ENCODE data around the gene ERN1. TPM values are rescaled to one million over a fixed set of nuclear protein-coding genes. Genes with fewer than 3 reads are reported as not detected.

ERN1 gene
- total RNA-seq, 4 donors from 2014 or later: 8.4 to 12.8 (median 12.1) TPM

DNA sequence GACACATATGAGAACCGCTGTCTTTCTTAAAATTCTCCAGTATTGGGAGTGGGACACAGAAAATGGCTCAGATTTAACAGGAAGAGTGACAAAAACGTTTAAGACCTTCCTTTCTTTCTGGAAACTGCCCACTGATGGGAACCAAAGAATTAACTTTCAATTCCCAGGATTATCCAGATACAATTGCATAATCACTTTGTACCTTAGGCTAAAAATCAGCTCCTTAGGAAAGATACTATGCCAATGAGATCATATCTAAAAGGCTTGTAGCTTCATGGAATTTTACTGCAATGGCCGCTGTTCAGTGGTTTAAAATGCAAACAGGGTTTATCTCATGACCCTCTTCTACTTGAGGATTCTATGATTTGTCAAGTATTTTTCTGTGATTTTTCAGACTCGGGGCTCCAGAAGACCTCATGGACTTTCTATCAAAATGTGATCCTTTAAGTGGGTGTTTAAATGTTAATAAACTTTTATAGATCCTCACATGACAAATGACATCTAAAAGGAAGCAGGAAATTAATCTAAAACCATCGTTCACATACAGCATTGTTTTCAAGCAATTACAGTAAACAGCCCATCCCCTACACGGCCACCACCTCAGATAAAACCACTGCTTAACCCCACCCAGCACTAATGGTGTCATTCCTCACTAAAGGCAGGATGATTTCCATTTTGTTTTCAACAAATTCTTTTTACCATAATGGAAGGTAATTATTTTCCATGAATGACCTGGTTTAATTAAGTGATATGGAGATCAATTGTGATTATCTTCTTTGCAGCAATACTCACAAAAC lies 31.6 kb upstream of the ERN1 start:
- no peak for ATAC-seq
- H3K27me3 ChIP-seq: no peaks in the 10 kb centered on the region
- no peaks in the 10 kb centered on the region for H3K9me3 ChIP-seq
- no peak overlapping the region for H3K27ac ChIP-seq
- peaks cover 0 to 48% of the 10 kb centered on the region in 2 donors for H3K36me3 ChIP-seq
- no peak for TF ChIP-seq POLR2AphosphoS5 (IDR thresholded peaks at IDR 0.05)
- TF ChIP-seq, protein P1, sequence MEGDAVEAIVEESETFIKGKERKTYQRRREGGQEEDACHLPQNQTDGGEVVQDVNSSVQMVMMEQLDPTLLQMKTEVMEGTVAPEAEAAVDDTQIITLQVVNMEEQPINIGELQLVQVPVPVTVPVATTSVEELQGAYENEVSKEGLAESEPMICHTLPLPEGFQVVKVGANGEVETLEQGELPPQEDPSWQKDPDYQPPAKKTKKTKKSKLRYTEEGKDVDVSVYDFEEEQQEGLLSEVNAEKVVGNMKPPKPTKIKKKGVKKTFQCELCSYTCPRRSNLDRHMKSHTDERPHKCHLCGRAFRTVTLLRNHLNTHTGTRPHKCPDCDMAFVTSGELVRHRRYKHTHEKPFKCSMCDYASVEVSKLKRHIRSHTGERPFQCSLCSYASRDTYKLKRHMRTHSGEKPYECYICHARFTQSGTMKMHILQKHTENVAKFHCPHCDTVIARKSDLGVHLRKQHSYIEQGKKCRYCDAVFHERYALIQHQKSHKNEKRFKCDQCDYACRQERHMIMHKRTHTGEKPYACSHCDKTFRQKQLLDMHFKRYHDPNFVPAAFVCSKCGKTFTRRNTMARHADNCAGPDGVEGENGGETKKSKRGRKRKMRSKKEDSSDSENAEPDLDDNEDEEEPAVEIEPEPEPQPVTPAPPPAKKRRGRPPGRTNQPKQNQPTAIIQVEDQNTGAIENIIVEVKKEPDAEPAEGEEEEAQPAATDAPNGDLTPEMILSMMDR (IDR thresholded peaks at IDR 0.05): no peak
- TF ChIP-seq EP300 (IDR thresholded peaks at IDR 0.05): no peak
- TF ChIP-seq POLR2A (IDR thresholded peaks at IDR 0.05): no peak
- no peak overlapping the region for H3K4me3 ChIP-seq
- peaks cover 0 to 5% (median 4%) of the 10 kb centered on the region in 3 donors for H3K4me1 ChIP-seq
- 77 to 79% methylated on average over 6 of the region's 6 CpGs for WGBS, 2 donors (ENCODE audit: low coverage in 1 of 2)

DNA sequence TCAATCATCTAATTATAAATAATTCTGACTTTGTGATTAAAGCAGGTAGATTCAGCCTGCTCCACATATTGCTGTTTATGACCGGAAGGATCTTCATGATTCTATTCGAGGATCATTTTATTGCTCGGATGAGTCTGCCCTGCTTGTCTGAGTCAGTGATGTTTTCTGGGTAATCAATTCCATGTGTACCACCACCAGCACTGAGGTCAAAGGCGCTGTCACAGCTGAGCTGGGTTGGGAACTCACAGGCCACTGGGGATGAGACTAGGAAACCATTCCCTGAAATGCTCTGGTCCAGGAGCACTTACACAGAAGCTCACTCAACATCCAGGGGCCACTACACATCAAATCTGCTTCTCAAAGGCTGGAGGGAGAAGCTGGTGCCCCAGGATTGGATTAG lies 30.4 kb upstream of the ERN1 start:
- TF ChIP-seq POLR2A (IDR thresholded peaks at IDR 0.05) (no peak), POLR2AphosphoS5 (IDR thresholded peaks at IDR 0.05) (no peak), EP300 (IDR thresholded peaks at IDR 0.05) (no peak)
- TF ChIP-seq, protein P1 (IDR thresholded peaks at IDR 0.05): no peak
- ATAC-seq: no peak
- 96% methylated on average over 4 of the region's 4 CpGs; no CpG with 5 or more reads in 1 of the 2 donors for WGBS, 2 donors (ENCODE audit: low coverage in 1 of 2)
- no peak overlapping the region for H3K27ac ChIP-seq
- no peaks in the 10 kb centered on the region for H3K9me3 ChIP-seq
- H3K27me3 ChIP-seq: no peaks in the 10 kb centered on the region
- H3K36me3 ChIP-seq: peaks cover 0 to 41% of the 10 kb centered on the region in 2 donors
- H3K4me3 ChIP-seq: no peak overlapping the region
- peaks cover 0 to 17% (median 14%) of the 10 kb centered on the region in 3 donors for H3K4me1 ChIP-seq

DNA sequence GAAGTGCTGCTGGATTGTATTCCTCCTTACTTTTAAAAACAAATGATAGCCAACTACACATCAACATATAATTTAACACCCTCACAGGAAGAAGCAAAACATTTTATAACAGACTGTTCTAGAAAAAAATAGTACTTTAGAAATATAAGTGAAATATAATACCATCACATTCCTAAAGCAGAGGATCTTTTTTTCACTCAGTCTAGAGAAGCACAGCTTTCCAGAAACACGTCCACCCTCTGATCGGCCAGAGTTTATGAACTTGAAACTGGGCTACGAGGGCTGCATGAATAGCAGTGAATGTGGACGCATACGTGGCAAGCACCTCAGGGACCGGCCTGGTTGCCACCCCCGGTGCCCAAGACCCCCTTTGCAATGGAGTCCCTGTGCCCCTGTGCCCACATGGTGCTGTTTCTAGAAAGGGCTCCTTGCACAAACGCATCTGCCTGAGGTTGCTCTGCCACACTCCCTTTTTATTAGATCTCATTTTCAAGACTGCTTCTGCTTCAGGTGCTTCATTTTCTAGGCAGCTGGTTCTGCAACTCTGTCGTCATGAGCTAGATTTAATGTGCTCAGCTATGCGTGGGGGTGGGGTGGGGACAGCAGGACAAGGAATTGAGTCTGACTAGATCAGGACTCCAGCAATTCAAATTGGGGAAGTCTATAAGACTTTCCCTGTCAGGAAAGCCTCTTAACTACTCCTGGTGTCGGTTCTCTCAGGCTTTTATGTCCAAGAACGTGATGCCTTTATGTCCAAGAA lies 29.1 kb upstream of the ERN1 start:
- Histone ChIP-seq H3K4me3 (no peak overlapping the region), H3K4me1 (peaks cover 0 to 25% (median 14%) of the 10 kb centered on the region in 3 donors), H3K9me3 (no peaks in the 10 kb centered on the region), H3K36me3 (peaks cover 0 to 39% of the 10 kb centered on the region in 2 donors), H3K27ac (no peak overlapping the region), H3K27me3 (no peaks in the 10 kb centered on the region)
- ATAC-seq: no peak
- WGBS, 2 donors (ENCODE audit: low coverage in 1 of 2): 73 to 86% methylated on average over 6 to 8 of the region's 12 CpGs
- TF ChIP-seq, protein P1 (IDR thresholded peaks at IDR 0.05): no peak
- TF ChIP-seq POLR2AphosphoS5 (IDR thresholded peaks at IDR 0.05): no peak
- TF ChIP-seq POLR2A (IDR thresholded peaks at IDR 0.05): no peak
- no peak for TF ChIP-seq EP300 (IDR thresholded peaks at IDR 0.05)

DNA sequence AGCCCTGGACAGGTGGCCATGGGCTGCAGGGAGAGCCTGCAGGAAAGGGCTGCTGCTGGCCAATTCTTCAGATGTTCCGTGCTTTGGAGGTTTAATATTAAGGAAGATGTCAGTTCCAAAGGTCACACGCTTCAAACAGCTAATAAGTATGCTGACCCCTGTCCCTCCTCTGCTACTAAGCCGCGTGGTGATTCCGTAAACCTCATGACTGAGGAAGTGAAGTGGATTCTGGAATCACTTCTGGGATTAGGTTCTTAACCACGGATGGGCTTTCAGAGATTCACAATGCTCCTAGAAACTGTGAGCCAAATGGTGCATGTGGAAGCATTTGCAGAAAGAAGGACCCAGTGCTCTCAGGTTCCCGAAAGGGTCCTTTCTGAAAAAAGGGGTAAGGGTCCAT lies 28.5 kb upstream of the ERN1 start:
- peaks cover 0 to 25% (median 14%) of the 10 kb centered on the region in 3 donors for H3K4me1 ChIP-seq
- ATAC-seq: no peak
- TF ChIP-seq POLR2A (IDR thresholded peaks at IDR 0.05) (no peak), EP300 (IDR thresholded peaks at IDR 0.05) (no peak), POLR2AphosphoS5 (IDR thresholded peaks at IDR 0.05) (no peak)
- TF ChIP-seq, protein P1 (IDR thresholded peaks at IDR 0.05): no peak
- no peak overlapping the region for H3K4me3 ChIP-seq
- no peaks in the 10 kb centered on the region for H3K27me3 ChIP-seq
- peaks cover 0 to 39% of the 10 kb centered on the region in 2 donors for H3K36me3 ChIP-seq
- no peak overlapping the region for H3K27ac ChIP-seq
- WGBS, 2 donors (ENCODE audit: low coverage in 1 of 2): 75 to 81% methylated on average over 2 of the region's 7 CpGs
- H3K9me3 ChIP-seq: no peaks in the 10 kb centered on the region

Measured in gastroesophageal sphincter (tissue), 4 donors.